ENCODE results near the gene TRAF3.
A peak's percentile ranks its signal among the peaks of the same experiment; 100 is the strongest.

TRAF3 gene

GRCh38 chr14:102778338-102779083 lies 1.3 kb downstream of the TRAF3 start:
- DNase-seq (ENCODE audit: low spot score), result no peak

- no peak for DNase-seq (ENCODE audit: low spot score)
Measured at GRCh38 chr14:102779084-102779462, 1.8 kb downstream of the TRAF3 start.

- DNase-seq (ENCODE audit: low spot score), result no peak
Measured at GRCh38 chr14:102779574-102780315, 2.5 kb downstream of the TRAF3 start.

GRCh38 chr14:102781063-102781462 lies 3.8 kb downstream of the TRAF3 start:
- no peak for DNase-seq (ENCODE audit: low spot score)

GRCh38 chr14:102782974-102783373 lies 5.7 kb downstream of the TRAF3 start:
- no peak for DNase-seq (ENCODE audit: low spot score)

- no peak for DNase-seq (ENCODE audit: low spot score)
Measured at GRCh38 chr14:102784892-102785594, 7.8 kb downstream of the TRAF3 start.

GRCh38 chr14:102785595-102785963 lies 8.3 kb downstream of the TRAF3 start:
- DNase-seq (ENCODE audit: low spot score), result no peak

GRCh38 chr14:102786768-102787167 lies 9.5 kb downstream of the TRAF3 start:
- no peak for DNase-seq (ENCODE audit: low spot score)

GRCh38 chr14:102789349-102789748 lies 12.1 kb downstream of the TRAF3 start:
- no peak for DNase-seq (ENCODE audit: low spot score)

- DNase-seq (ENCODE audit: low spot score), result no peak
Measured at GRCh38 chr14:102793531-102794328, 16.5 kb downstream of the TRAF3 start.

- peak; percentile 80 for DNase-seq (ENCODE audit: low spot score)
Measured at GRCh38 chr14:102795060-102795925, 18.0 kb downstream of the TRAF3 start.

- DNase-seq (ENCODE audit: low spot score), result no peak
Measured at GRCh38 chr14:102796661-102797190, 19.5 kb downstream of the TRAF3 start.

GRCh38 chr14:102798926-102799325 lies 21.7 kb downstream of the TRAF3 start:
- no peak for DNase-seq (ENCODE audit: low spot score)

- no peak for DNase-seq (ENCODE audit: low spot score)
Measured at GRCh38 chr14:102799684-102800562, 22.7 kb downstream of the TRAF3 start.

GRCh38 chr14:102802834-102803523 lies 25.7 kb downstream of the TRAF3 start:
- no peak for DNase-seq (ENCODE audit: low spot score)

GRCh38 chr14:102804858-102805257 lies 27.6 kb downstream of the TRAF3 start:
- no peak for DNase-seq (ENCODE audit: low spot score)

GRCh38 chr14:102805371-102805891 lies 28.2 kb downstream of the TRAF3 start:
- DNase-seq (ENCODE audit: low spot score), result no peak

- DNase-seq (ENCODE audit: low spot score), result no peak
Measured at GRCh38 chr14:102805941-102806340, 28.7 kb downstream of the TRAF3 start.

GRCh38 chr14:102806447-102806846 lies 29.2 kb downstream of the TRAF3 start:
- no peak for DNase-seq (ENCODE audit: low spot score)

Data from HuH-7 (cell line).